ENCODE results near the gene KCNJ4. TPM values are rescaled to one million over a fixed set of nuclear protein-coding genes. Genes with fewer than 3 reads are reported as not detected.
A peak's percentile ranks its signal among the peaks of the same experiment; 100 is the strongest.

The KCNJ4 gene
- total RNA-seq, 6 experiments from 2014 or later, result not detected

DNA sequence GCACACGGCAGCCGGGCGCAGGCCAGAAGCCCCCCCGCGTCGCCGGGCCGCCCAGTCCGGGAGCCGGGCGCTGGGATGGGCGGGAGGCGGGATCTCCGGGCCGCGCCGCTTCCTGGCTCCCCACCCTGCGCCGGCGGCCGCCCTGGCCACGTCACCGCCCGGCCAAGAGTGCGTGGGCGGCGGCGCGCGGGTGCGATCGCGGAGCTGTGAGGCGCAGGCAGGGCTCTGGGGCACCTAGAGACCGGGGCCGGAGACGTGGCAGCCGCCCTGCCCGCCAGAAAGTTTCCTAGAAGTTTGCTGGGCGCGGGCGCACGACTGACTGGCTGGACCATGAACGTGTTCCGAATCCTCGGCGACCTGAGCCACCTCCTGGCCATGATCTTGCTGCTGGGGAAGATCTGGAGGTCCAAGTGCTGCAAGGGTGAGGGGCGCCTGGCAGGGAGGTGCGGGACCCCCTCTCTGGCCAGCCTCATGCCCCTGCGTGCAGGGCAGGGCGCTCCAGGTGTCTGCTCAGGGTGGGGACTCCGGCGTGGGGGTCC, 13.0 kb upstream of the KCNJ4 start, which contains the start of gene KDELR3:
KDELR3 (plus strand) TSS at position 193 of the 539 bp plus-strand sequence; CDS start at position 331, 138 bp downstream.
- H3K27ac Mint-ChIP-seq, result peak within 1 kb of the TSS; percentile 93
- peak within 1 kb of the TSS; percentile 92 for H3K4me3 Mint-ChIP-seq
- DNase-seq, result peak; percentile 48
- TF ChIP-seq, protein P1, sequence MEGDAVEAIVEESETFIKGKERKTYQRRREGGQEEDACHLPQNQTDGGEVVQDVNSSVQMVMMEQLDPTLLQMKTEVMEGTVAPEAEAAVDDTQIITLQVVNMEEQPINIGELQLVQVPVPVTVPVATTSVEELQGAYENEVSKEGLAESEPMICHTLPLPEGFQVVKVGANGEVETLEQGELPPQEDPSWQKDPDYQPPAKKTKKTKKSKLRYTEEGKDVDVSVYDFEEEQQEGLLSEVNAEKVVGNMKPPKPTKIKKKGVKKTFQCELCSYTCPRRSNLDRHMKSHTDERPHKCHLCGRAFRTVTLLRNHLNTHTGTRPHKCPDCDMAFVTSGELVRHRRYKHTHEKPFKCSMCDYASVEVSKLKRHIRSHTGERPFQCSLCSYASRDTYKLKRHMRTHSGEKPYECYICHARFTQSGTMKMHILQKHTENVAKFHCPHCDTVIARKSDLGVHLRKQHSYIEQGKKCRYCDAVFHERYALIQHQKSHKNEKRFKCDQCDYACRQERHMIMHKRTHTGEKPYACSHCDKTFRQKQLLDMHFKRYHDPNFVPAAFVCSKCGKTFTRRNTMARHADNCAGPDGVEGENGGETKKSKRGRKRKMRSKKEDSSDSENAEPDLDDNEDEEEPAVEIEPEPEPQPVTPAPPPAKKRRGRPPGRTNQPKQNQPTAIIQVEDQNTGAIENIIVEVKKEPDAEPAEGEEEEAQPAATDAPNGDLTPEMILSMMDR (IDR thresholded peaks at IDR 0.05), result no peak
- peaks cover 9% of the 10 kb centered on the region for H3K27me3 Mint-ChIP-seq (ENCODE audit: insufficient read depth)
- H3K36me3 Mint-ChIP-seq (ENCODE audit: low read depth), result no peaks in the 10 kb centered on the region
- no peaks in the 10 kb centered on the region for H3K9me3 Mint-ChIP-seq
- H3K4me1 Mint-ChIP-seq (ENCODE audit: low read depth), result peaks cover 9% of the 10 kb centered on the region

DNA sequence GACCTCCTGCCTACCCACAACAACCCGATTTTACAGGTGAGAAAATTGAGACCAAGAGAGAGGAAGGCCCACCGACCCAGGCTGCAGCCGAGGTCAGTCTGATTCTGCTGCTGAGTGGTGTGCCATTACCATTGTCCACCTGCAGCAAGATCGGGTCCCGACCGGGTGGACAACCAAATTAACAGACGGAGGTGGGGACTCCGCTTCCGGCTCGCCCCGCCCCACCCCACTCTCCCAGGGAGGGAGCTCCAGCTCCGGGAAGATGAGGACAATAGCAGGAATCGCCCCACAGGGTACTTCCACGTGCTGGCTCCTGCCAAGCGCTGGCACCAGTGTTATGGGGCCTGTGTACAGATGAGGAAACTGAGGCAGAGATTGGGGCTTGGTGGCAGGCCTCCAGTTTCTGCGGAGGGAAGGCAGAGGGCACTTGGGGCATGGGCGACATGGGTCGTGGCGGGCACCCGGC, 12.5 kb upstream of the KCNJ4 start:
- Mint-ChIP-seq H3K27ac (peak overlapping the region; percentile 86), H3K27me3 (ENCODE audit: insufficient read depth) (peaks cover 9% of the 10 kb centered on the region), H3K9me3 (no peaks in the 10 kb centered on the region), H3K4me1 (ENCODE audit: low read depth) (peaks cover 9% of the 10 kb centered on the region), H3K4me3 (peak overlapping the region; percentile 92), H3K36me3 (ENCODE audit: low read depth) (no peaks in the 10 kb centered on the region)
- TF ChIP-seq, protein P1 (IDR thresholded peaks at IDR 0.05), result no peak
- DNase-seq, result no peak

GRCh38 chr22:38465673-38466490, 10.9 kb upstream of the KCNJ4 start:
- Mint-ChIP-seq H3K27me3 (ENCODE audit: insufficient read depth) (peaks cover 16% of the 10 kb centered on the region), H3K9me3 (no peaks in the 10 kb centered on the region), H3K4me1 (ENCODE audit: low read depth) (peaks cover 14% of the 10 kb centered on the region), H3K36me3 (ENCODE audit: low read depth) (no peaks in the 10 kb centered on the region), H3K4me3 (no peak overlapping the region), H3K27ac (no peak overlapping the region)
- no peak for DNase-seq
- TF ChIP-seq, protein P1 (IDR thresholded peaks at IDR 0.05), result no peak

DNA sequence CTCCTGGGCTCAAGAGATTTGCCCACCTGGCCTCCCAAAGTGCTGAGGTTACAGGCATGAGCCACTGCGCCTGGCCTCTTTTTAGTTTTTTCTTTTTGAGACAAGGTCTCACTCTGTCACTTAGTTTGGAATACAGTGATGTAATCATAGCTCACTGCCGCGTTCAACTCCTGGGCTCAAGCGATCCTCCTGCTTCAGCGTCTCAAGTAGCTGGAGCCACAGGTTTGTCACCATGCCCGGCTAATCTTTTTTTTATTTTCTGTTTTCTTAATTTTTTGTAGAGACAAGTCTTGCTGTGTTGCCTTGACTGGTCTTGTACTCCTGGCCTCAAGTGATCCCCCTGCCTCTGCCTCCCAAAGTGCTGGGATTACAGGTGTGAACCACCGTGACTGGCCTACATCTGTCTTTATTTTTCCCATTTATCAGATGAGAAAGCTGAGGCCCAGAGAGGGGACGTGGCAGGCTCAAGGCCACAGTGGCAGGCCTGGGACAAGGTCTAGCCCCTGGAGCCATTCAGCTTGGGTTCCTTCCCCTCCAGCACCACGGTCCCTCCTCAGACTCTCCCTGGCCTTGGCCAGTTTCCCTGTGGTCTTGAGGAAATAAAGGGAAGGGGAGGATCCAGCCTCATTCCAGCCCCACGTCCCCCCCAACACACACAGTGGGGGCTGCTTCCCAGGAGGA, 10.1 kb upstream of the KCNJ4 start:
- Mint-ChIP-seq H3K27me3 (ENCODE audit: insufficient read depth) (peaks cover 20% of the 10 kb centered on the region), H3K4me1 (ENCODE audit: low read depth) (peaks cover 14% of the 10 kb centered on the region), H3K9me3 (no peaks in the 10 kb centered on the region), H3K36me3 (ENCODE audit: low read depth) (no peaks in the 10 kb centered on the region), H3K4me3 (no peak overlapping the region), H3K27ac (no peak overlapping the region)
- TF ChIP-seq, protein P1 (IDR thresholded peaks at IDR 0.05), result no peak
- no peak for DNase-seq

GRCh38 chr22:38462960-38463784, 8.2 kb upstream of the KCNJ4 start:
- TF ChIP-seq, protein P1 (IDR thresholded peaks at IDR 0.05), result no peak
- no peak overlapping the region for H3K4me3 Mint-ChIP-seq
- no peaks in the 10 kb centered on the region for H3K36me3 Mint-ChIP-seq (ENCODE audit: low read depth)
- H3K4me1 Mint-ChIP-seq (ENCODE audit: low read depth), result peaks cover 5% of the 10 kb centered on the region; the same call in 1 of the 2 replicates
- DNase-seq, result no peak
- no peak overlapping the region for H3K27ac Mint-ChIP-seq
- H3K9me3 Mint-ChIP-seq, result no peaks in the 10 kb centered on the region
- peaks cover 34% of the 10 kb centered on the region for H3K27me3 Mint-ChIP-seq (ENCODE audit: insufficient read depth)

All from HFFc6 (cell line).